ENCODE data around the gene MYADML2.

The MYADML2 gene

DNA sequence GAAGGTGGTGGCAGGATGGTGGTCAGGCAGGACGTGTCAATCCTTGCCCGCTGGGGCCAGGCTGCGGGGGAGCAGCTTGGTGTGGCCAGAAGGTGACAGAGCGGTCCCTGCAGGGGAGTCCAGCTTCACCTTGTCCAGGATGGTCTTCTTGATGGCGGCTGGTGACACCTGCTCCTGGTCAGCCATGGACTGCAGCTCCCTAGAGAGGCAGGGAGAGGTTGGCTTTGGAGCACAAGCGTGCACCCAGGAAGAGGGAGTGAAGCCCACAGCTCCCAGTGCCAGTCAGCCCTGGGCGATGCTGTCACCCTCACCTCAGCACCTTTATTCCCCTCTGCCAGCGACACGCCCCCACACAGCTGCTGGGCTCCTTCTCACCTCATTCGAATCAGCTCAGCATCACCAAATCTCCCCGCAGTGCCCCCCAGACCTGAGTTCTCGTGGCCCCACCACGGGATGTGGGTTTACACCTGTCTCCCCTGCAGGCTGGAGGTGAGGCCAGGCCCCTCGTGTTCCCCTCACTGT, 13.8 kb downstream of the MYADML2 start:
- H2AFZ ChIP-seq (ENCODE audit: low read depth, low read length): no peak overlapping the region
- no peak overlapping the region for H3K4me3 ChIP-seq (ENCODE audit: low read length)
- H3K27ac ChIP-seq (ENCODE audit: low read length): no peak overlapping the region
- H3K4me2 ChIP-seq (ENCODE audit: low read length): no peak overlapping the region
- H3K27me3 ChIP-seq (ENCODE audit: low read depth, low read length): no peaks in the 10 kb centered on the region
- H3K36me3 ChIP-seq (replicated peaks; ENCODE audit: low read depth, low read length): no peaks in the 10 kb centered on the region
- no peaks in the 10 kb centered on the region for H3K9me3 ChIP-seq (ENCODE audit: insufficient read depth, low read length)
- H3K4me1 ChIP-seq (ENCODE audit: low read length): peaks cover 7% of the 10 kb centered on the region; the same call in 1 of the 2 replicates
- no peaks in the 10 kb centered on the region for H4K20me1 ChIP-seq (ENCODE audit: insufficient read depth, low read length)
- TF ChIP-seq, protein P1, sequence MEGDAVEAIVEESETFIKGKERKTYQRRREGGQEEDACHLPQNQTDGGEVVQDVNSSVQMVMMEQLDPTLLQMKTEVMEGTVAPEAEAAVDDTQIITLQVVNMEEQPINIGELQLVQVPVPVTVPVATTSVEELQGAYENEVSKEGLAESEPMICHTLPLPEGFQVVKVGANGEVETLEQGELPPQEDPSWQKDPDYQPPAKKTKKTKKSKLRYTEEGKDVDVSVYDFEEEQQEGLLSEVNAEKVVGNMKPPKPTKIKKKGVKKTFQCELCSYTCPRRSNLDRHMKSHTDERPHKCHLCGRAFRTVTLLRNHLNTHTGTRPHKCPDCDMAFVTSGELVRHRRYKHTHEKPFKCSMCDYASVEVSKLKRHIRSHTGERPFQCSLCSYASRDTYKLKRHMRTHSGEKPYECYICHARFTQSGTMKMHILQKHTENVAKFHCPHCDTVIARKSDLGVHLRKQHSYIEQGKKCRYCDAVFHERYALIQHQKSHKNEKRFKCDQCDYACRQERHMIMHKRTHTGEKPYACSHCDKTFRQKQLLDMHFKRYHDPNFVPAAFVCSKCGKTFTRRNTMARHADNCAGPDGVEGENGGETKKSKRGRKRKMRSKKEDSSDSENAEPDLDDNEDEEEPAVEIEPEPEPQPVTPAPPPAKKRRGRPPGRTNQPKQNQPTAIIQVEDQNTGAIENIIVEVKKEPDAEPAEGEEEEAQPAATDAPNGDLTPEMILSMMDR (IDR thresholded peaks at IDR 0.05; ENCODE audit: low read depth, low read length): no peak
- TF ChIP-seq EZH2phosphoT487 (IDR thresholded peaks at IDR 0.05; ENCODE audit: low read depth): no peak
- peaks cover 16% of the 10 kb centered on the region; the same call in 1 of the 2 replicates for H3K79me2 ChIP-seq (ENCODE audit: low read length)
- no peak overlapping the region for H3K9ac ChIP-seq (ENCODE audit: low read length)

DNA sequence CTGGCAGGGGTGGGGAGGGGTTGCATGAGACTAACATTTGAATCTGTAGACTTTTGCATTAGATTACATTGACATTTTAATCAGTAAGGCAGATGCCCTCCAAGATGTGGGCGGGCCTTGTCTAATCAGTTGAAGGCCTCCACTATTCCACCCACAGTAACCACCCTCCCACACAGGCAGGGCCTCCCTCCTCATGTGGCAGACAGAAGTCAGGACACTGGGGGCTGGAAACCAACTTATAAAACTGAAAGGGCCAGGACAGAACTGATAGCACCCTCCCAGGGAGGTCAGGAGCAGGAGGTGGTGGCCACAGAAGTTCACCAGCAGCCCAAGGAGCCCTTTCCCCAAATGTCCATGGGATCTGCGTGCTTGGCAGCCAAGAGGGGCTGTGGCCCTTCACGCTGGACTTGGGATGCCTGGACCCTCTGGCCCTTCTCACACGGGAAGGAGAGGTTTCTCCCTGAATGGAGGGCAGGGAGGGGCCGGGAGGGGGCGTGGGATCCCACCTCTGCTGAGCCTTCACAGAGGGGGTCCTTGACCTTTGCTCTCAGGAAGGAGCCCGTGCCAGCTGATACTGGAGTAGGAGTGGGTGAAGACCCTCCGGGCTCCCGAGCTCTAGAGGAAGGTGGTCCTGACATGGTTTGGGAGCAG, 14.6 kb downstream of the MYADML2 start:
- Histone ChIP-seq H3K9ac (ENCODE audit: low read length) (no peak overlapping the region), H3K9me3 (ENCODE audit: insufficient read depth, low read length) (no peaks in the 10 kb centered on the region), H3K27me3 (ENCODE audit: low read depth, low read length) (no peaks in the 10 kb centered on the region), H2AFZ (ENCODE audit: low read depth, low read length) (no peak overlapping the region), H4K20me1 (ENCODE audit: insufficient read depth, low read length) (no peaks in the 10 kb centered on the region), H3K79me2 (ENCODE audit: low read length) (peaks cover 16% of the 10 kb centered on the region; the same call in 1 of the 2 replicates), H3K4me1 (ENCODE audit: low read length) (peaks cover 7% of the 10 kb centered on the region; the same call in 1 of the 2 replicates), H3K4me2 (ENCODE audit: low read length) (no peak overlapping the region), H3K36me3 (replicated peaks; ENCODE audit: low read depth, low read length) (no peaks in the 10 kb centered on the region), H3K4me3 (ENCODE audit: low read length) (no peak overlapping the region), H3K27ac (ENCODE audit: low read length) (no peak overlapping the region)
- no peak for TF ChIP-seq EZH2phosphoT487 (IDR thresholded peaks at IDR 0.05; ENCODE audit: low read depth)
- TF ChIP-seq, protein P1 (IDR thresholded peaks at IDR 0.05; ENCODE audit: low read depth, low read length): no peak

DNA sequence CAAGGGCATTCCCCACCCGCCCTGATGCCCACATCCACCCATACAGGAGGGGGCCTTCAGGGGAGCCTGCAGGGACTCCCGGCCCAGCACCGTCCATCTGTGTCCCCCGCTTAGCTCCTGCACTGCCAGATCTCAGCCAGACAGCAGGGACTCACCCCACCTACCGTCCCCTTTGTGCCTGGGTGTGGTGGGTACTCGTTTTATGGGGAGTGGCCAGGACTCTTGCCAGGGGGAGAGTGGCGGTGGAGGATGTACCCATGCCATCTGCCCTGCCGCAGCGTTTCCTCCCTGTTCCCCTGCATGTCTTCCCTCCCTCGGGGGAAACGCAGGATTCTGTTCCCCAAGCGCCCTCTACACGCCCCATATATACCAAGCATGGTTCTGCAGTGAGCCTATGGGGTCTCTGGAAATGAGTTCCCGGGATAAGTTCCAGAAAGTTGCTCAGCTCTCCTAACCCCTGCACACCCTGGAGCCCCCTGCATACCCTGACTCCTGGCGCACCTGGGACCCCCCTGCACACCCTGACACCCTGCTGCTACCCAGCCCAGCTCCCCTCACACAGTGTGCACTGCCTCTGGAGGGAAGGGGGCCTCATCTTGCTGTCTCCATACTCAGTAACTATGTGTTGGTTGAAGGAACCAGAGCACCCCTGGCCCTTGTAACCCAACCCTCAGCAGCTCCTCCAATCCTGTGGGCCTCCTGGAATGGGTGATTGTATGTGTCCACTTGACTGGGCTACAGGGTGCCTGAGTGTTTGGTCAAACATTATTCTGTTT, 15.3 kb downstream of the MYADML2 start:
- H3K36me3 ChIP-seq (replicated peaks; ENCODE audit: low read depth, low read length): no peaks in the 10 kb centered on the region
- H3K27me3 ChIP-seq (ENCODE audit: low read depth, low read length): no peaks in the 10 kb centered on the region
- peaks cover 7% of the 10 kb centered on the region; the same call in 1 of the 2 replicates for H3K4me1 ChIP-seq (ENCODE audit: low read length)
- H4K20me1 ChIP-seq (ENCODE audit: insufficient read depth, low read length): no peaks in the 10 kb centered on the region
- H3K79me2 ChIP-seq (ENCODE audit: low read length): peaks cover 19% of the 10 kb centered on the region
- no peak overlapping the region for H3K9ac ChIP-seq (ENCODE audit: low read length)
- no peak overlapping the region for H2AFZ ChIP-seq (ENCODE audit: low read depth, low read length)
- no peak overlapping the region for H3K27ac ChIP-seq (ENCODE audit: low read length)
- H3K4me3 ChIP-seq (ENCODE audit: low read length): no peak overlapping the region
- H3K9me3 ChIP-seq (ENCODE audit: insufficient read depth, low read length): no peaks in the 10 kb centered on the region
- no peak for TF ChIP-seq EZH2phosphoT487 (IDR thresholded peaks at IDR 0.05; ENCODE audit: low read depth)
- TF ChIP-seq, protein P1 (IDR thresholded peaks at IDR 0.05; ENCODE audit: low read depth, low read length): no peak
- H3K4me2 ChIP-seq (ENCODE audit: low read length): no peak overlapping the region

DNA sequence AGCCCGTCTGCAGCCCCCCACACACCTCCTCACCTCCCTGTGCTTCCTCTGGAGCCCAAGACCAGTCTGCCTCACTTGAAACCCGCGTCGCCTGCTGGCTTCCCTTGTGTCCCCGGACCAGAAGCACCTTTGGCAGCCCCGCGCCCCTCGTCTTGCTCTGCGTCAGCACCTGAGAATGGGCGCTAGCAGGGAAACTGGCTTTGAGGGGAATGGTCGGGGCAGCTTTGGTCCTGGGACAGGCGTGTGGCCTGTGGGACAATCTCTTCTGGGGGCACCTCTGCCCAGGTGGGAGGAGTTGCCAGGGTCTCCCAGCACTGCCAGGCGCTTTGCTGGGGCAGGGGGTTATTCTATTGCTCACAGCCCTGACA, 15.9 kb downstream of the MYADML2 start:
- H3K9me3 ChIP-seq (ENCODE audit: insufficient read depth, low read length): no peaks in the 10 kb centered on the region
- no peak overlapping the region for H3K9ac ChIP-seq (ENCODE audit: low read length)
- no peaks in the 10 kb centered on the region for H3K36me3 ChIP-seq (replicated peaks; ENCODE audit: low read depth, low read length)
- peaks cover 9% of the 10 kb centered on the region; the same call in 1 of the 2 replicates for H3K4me1 ChIP-seq (ENCODE audit: low read length)
- TF ChIP-seq EZH2phosphoT487 (IDR thresholded peaks at IDR 0.05; ENCODE audit: low read depth): no peak
- TF ChIP-seq, protein P1 (IDR thresholded peaks at IDR 0.05; ENCODE audit: low read depth, low read length): no peak
- no peak overlapping the region for H3K4me3 ChIP-seq (ENCODE audit: low read length)
- no peak overlapping the region for H3K27ac ChIP-seq (ENCODE audit: low read length)
- H2AFZ ChIP-seq (ENCODE audit: low read depth, low read length): no peak overlapping the region
- H3K79me2 ChIP-seq (ENCODE audit: low read length): peaks cover 21% of the 10 kb centered on the region
- H3K27me3 ChIP-seq (ENCODE audit: low read depth, low read length): no peaks in the 10 kb centered on the region
- H4K20me1 ChIP-seq (ENCODE audit: insufficient read depth, low read length): peaks cover 2% of the 10 kb centered on the region
- H3K4me2 ChIP-seq (ENCODE audit: low read length): no peak overlapping the region
